HCT116 (cell line): ENCODE measurements around the gene TMEM53. TPM values are rescaled to one million over a fixed set of nuclear protein-coding genes. Genes with fewer than 3 reads are reported as not detected.

Experiments
- ATAC-seq: fragments of 200-7000 bp; cut with Tn5 transposase; 2 replicates; pipeline ENCODE4 v1.9.1; 2020; ENCODE audit warnings: mild to moderate bottlenecking, moderate library complexity
- BruUV-seq: library from RNA; stranded (reverse); fragments of 400-500 nt; replicated peaks from 2 replicates; lab custom pipeline; 2021; lab: Mats Ljungman, UMichigan
- CTCF ChIA-PET: fragments of 300-600 bp; sonication (Branson Sonifier 250); formaldehyde crosslinking; loops from one replicate; lab custom pipeline; 2021; ENCODE audit warnings: antibody characterized with exemption; lab: Charles Lee
- POLR2A ChIA-PET: fragments of 300-600, 350-600 bp; sonication (Branson Sonifier 250); formaldehyde crosslinking; loops from one replicate; lab custom pipeline; 2021; ENCODE audit warnings: antibody characterized with exemption; lab: Charles Lee
- RAD21 ChIA-PET, 2 experiments: fragments of 300-600 bp; sonication (Branson Sonifier 250); formaldehyde crosslinking; loops; one replicate each; lab custom pipeline; 2023; ENCODE audit warnings: low total read pairs in 2 of 2; ENCODE audit not compliant: uncharacterized antibody in 2 of 2, unreplicated experiment in 2 of 2, low non-redundant PET in 1 of 2; lab: Charles Lee
- DNase-seq: peaks from one replicate; pipeline ENCODE4 v3.0.0-alpha.2; 2010; ENCODE audit warnings: low read depth, low spot score
- H2AFZ ChIP-seq: fragments of 200-600 bp; shearing (Covaris generic), sonication (generic); 2 replicates; pipeline ENCODE4 v1.6.1; 2017; ENCODE audit warnings: low read depth, mixed run types, mixed read lengths, antibody characterized with exemption, low read length; ENCODE audit not compliant: poor library complexity, severe bottlenecking
- H3K27ac ChIP-seq: 2 replicates; pipeline ENCODE4 v1.5.1; 2012; ENCODE audit warnings: low read depth, low read length
- H3K27me3 ChIP-seq: fragments of 200-600 bp; sonication (generic); 2 replicates; pipeline ENCODE4 v1.6.1; 2016; ENCODE audit warnings: mixed run types, low read length, mixed read lengths; ENCODE audit not compliant: insufficient read depth
- H3K36me3 ChIP-seq, 2 experiments: fragments of 200-500 bp in 1 of 2; fragments of 200-600 bp in 1 of 2; sonication (Bioruptor generic) in 1 of 2; sonication (generic) in 1 of 2; 2 replicates each; pipeline versions ENCODE4 v1.5.1 to v1.6.1; 2014 to 2016; ENCODE audit warnings: low read length in 2 of 2, inconsistent platforms in 1 of 2, mixed read lengths in 1 of 2, mixed run types in 1 of 2; ENCODE audit not compliant: insufficient read depth in 2 of 2, control insufficient read depth in 1 of 2
- H3K4me1 ChIP-seq, 2 experiments: fragments of 200-600 bp in 1 of 2; sonication (generic) in 1 of 2; 2 replicates each; pipeline versions ENCODE4 v1.5.1 to v1.6.1; 2012 to 2017; ENCODE audit warnings: low read length in 2 of 2, inconsistent platforms in 1 of 2, mild to moderate bottlenecking in 1 of 2, mixed read lengths in 1 of 2, mixed run types in 1 of 2, moderate library complexity in 1 of 2; ENCODE audit not compliant: insufficient read depth in 2 of 2, control insufficient read depth in 1 of 2
- H3K4me2 ChIP-seq: fragments of 200-600 bp; sonication (generic); 2 replicates; pipeline ENCODE4 v1.6.1; 2017; ENCODE audit warnings: mixed run types, low read length, mixed read lengths
- H3K4me3 ChIP-seq, 2 experiments: fragments of 200-600 bp in 1 of 2; sonication (generic) in 1 of 2; replicated peaks in 1 of 2; 2 replicates each; pipeline ENCODE4 v1.5.1; 2011 to 2016; ENCODE audit warnings: low read length in 2 of 2, control low read depth in 1 of 2, low read depth in 1 of 2, mild to moderate bottlenecking in 1 of 2, mixed read lengths in 1 of 2, mixed run types in 1 of 2
- H3K79me2 ChIP-seq: fragments of 200-600 bp; sonication (generic); 2 replicates; pipeline ENCODE4 v1.6.1; 2017; ENCODE audit warnings: mild to moderate bottlenecking, mixed run types, low read length, moderate library complexity, mixed read lengths; ENCODE audit not compliant: insufficient read depth
- H3K9ac ChIP-seq: fragments of 200-600 bp; sonication (generic); 2 replicates; pipeline ENCODE4 v1.6.1; 2016; ENCODE audit warnings: low read length, mixed read lengths
- H3K9me2 ChIP-seq: fragments of 200-600 bp; sonication (generic), shearing (Covaris generic); 2 replicates; pipeline ENCODE4 v1.6.1; 2017; ENCODE audit warnings: mixed run types, mild to moderate bottlenecking, moderate library complexity; ENCODE audit not compliant: insufficient read depth
- H3K9me3 ChIP-seq, 2 experiments: fragments of 200-500 bp in 1 of 2; fragments of 200-600 bp in 1 of 2; sonication (Bioruptor generic) in 1 of 2; sonication (generic) in 1 of 2; 2 replicates each; pipeline ENCODE4 v1.6.1; 2014 to 2017; ENCODE audit warnings: low read length in 2 of 2, mixed read lengths in 2 of 2, inconsistent platforms in 1 of 2, low read depth in 1 of 2, mild to moderate bottlenecking in 1 of 2, mixed run types in 1 of 2, moderate library complexity in 1 of 2; ENCODE audit not compliant: control insufficient read depth in 1 of 2, insufficient read depth in 1 of 2
- H4K20me1 ChIP-seq: fragments of 200-600 bp; sonication (generic), shearing (Covaris generic); 2 replicates; pipeline ENCODE4 v1.6.1; 2017; ENCODE audit warnings: mixed run types, mild to moderate bottlenecking, moderate library complexity; ENCODE audit not compliant: insufficient read depth
- CTCF ChIP-seq, 3 experiments: fragments of 200-600 bp in 1 of 3; sonication (generic) in 1 of 3; IDR thresholded peaks in 2 of 3; conservative IDR thresholded peaks in 1 of 3; 2 replicates each; pipeline ENCODE4 v1.5.1; 2012 to 2017; ENCODE audit warnings: low read depth in 2 of 3, low read length in 2 of 3, antibody characterized with exemption in 1 of 3, borderline replicate concordance in 1 of 3, control low read depth in 1 of 3, mild to moderate bottlenecking in 1 of 3, mixed read lengths in 1 of 3, mixed run types in 1 of 3, moderate library complexity in 1 of 3; ENCODE audit not compliant: insufficient read depth in 1 of 3
- EGR1 ChIP-seq: IDR thresholded peaks from 2 replicates; pipeline ENCODE4 v1.6.1; 2012; ENCODE audit warnings: low read depth
- EZH2phosphoT487 ChIP-seq: fragments of 200-600 bp; IDR thresholded peaks from 2 replicates; pipeline ENCODE4 v1.6.1; 2018; ENCODE audit warnings: antibody characterized with exemption, borderline replicate concordance
- RAD21 ChIP-seq: IDR thresholded peaks from 2 replicates; pipeline ENCODE4 v1.6.1; 2012; ENCODE audit warnings: low read depth, mild to moderate bottlenecking
- intact Hi-C: fragments of 100-400 bp; cut with micrococcal nuclease; formaldehyde crosslinking; loops from 2 replicates; pipeline ENCODE4 v1.10.0; 2022
- total RNA-seq: library from RNA; stranded (reverse); gene quantifications from one replicate; pipeline ENCODE4 v1.2.1, GENCODE V29; 2021; ENCODE audit not compliant: unreplicated experiment
- TF ChIP-seq, protein P1 (sequence below): IDR thresholded peaks from 2 replicates; pipeline ENCODE4 v1.6.1; 2012; ENCODE audit warnings: low read depth
- TF ChIP-seq, protein P2 (sequence below): IDR thresholded peaks from 2 replicates; pipeline ENCODE4 v1.6.1; 2012

TMEM53 gene
- total RNA-seq, 1 experiment from 2014 or later = 10.8 TPM

GRCh38 chr1:44606701-44607281 lies 67.5 kb downstream of the TMEM53 start:
- Histone ChIP-seq H3K9me3 (no peaks in the 10 kb centered on the region), H3K4me2 (no peak overlapping the region), H3K27me3 (peaks cover 4% of the 10 kb centered on the region), H2AFZ (no peak overlapping the region), H3K79me2 (no peaks in the 10 kb centered on the region), H3K9me2 (no peaks in the 10 kb centered on the region), H3K4me1 (peaks cover 0 to 9% of the 10 kb centered on the region in 2 experiments; a peak in 2 of 4 replicates), H4K20me1 (no peaks in the 10 kb centered on the region), H3K27ac (no peak overlapping the region), H3K4me3 (no peak overlapping the region), H3K36me3 (no peaks in the 10 kb centered on the region), H3K9ac (no peak overlapping the region)
- ATAC-seq = no peak
- no TSS peak for BruUV-seq
- ChIA-PET RAD21 (no interaction called here), CTCF (no interaction called here), POLR2A (no interaction called here)
- no peak for TF ChIP-seq RAD21
- TF ChIP-seq, protein P1, sequence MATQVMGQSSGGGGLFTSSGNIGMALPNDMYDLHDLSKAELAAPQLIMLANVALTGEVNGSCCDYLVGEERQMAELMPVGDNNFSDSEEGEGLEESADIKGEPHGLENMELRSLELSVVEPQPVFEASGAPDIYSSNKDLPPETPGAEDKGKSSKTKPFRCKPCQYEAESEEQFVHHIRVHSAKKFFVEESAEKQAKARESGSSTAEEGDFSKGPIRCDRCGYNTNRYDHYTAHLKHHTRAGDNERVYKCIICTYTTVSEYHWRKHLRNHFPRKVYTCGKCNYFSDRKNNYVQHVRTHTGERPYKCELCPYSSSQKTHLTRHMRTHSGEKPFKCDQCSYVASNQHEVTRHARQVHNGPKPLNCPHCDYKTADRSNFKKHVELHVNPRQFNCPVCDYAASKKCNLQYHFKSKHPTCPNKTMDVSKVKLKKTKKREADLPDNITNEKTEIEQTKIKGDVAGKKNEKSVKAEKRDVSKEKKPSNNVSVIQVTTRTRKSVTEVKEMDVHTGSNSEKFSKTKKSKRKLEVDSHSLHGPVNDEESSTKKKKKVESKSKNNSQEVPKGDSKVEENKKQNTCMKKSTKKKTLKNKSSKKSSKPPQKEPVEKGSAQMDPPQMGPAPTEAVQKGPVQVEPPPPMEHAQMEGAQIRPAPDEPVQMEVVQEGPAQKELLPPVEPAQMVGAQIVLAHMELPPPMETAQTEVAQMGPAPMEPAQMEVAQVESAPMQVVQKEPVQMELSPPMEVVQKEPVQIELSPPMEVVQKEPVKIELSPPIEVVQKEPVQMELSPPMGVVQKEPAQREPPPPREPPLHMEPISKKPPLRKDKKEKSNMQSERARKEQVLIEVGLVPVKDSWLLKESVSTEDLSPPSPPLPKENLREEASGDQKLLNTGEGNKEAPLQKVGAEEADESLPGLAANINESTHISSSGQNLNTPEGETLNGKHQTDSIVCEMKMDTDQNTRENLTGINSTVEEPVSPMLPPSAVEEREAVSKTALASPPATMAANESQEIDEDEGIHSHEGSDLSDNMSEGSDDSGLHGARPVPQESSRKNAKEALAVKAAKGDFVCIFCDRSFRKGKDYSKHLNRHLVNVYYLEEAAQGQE = no peak
- no peak for TF ChIP-seq EGR1
- TF ChIP-seq CTCF (IDR thresholded peaks at IDR 0.05 in 2 of 3, conservative IDR thresholded peaks at IDR 0.05 in 1 of 3; ENCODE audit: borderline replicate concordance in 1 of 3, insufficient read depth in 1 of 3, low read depth in 2 of 3, low read length in 2 of 3) = no peak
- TF ChIP-seq, protein P2, sequence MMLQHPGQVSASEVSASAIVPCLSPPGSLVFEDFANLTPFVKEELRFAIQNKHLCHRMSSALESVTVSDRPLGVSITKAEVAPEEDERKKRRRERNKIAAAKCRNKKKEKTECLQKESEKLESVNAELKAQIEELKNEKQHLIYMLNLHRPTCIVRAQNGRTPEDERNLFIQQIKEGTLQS = no peak
- no peak for TF ChIP-seq EZH2phosphoT487
- intact Hi-C loops = no loop called here
- DNase-seq = no peak
